K562 (cell line): ENCODE data around the gene QSOX2. TPM values are rescaled to one million over a fixed set of nuclear protein-coding genes. Genes with fewer than 3 reads are reported as not detected.

Experiments
- ATAC-seq: fragments of 200-7000 bp; cut with Tn5 transposase; 3 replicates; pipeline ENCODE4 v1.9.1; 2020; ENCODE audit warnings: moderate library complexity
- BruUV-seq: library from RNA; stranded (reverse); fragments of 400-500 nt; replicated peaks from 2 replicates; lab custom pipeline; 2021; lab: Mats Ljungman, UMichigan
- CTCF ChIA-PET: fragments of 300-600 bp; formaldehyde crosslinking; extraction: SDS; loops from one replicate; lab custom pipeline; 2021; ENCODE audit warnings: low intra/inter-chr PET ratio; lab: Yijun Ruan, JAX
- POLR2A ChIA-PET: fragments of 300-600, 350-650 bp; sonication (Branson Sonifier 250); formaldehyde crosslinking; extraction: SDS; loops from one replicate; lab custom pipeline; 2021; ENCODE audit warnings: antibody characterized with exemption, inconsistent platforms; lab: Yijun Ruan, JAX
- DNase-seq, 4 experiments: peaks; one replicate each; pipeline versions ENCODE4 v3.0.0 to v3.0.0-alpha.2; 2011 to 2018; ENCODE audit warnings: low spot score in 3 of 4, mixed read lengths in 3 of 4; ENCODE audit errors: extremely low read depth in 1 of 4
- FAIRE-seq: peaks from 2 replicates; lab custom pipeline; 2011; peaks lifted over from hg19 to GRCh38; lab: Jason Lieb, UNC
- H2AFZ ChIP-seq: 2 replicates; pipeline ENCODE4 v1.6.0; 2011; ENCODE audit warnings: low read depth, low read length, control low read depth, inconsistent platforms
- H3K27ac ChIP-seq: fragments of 200-600 bp; 3 replicates; pipeline ENCODE4 v1.8.0; 2011; ENCODE audit warnings: low read depth, mild to moderate bottlenecking, control low read depth, inconsistent platforms, low read length, moderate library complexity, mixed read lengths; ENCODE audit errors: extremely low read depth
- H3K27me3 ChIP-seq, 2 experiments: fragments of 300-600 bp in 1 of 2; 2 replicates in 1 of 2; 3 replicates in 1 of 2; pipeline versions ENCODE4 v1.6.0 to v1.8.0; 2011; ENCODE audit warnings: inconsistent platforms in 2 of 2, low read length in 2 of 2, mild to moderate bottlenecking in 1 of 2, mixed read lengths in 1 of 2, moderate library complexity in 1 of 2; ENCODE audit not compliant: control insufficient read depth in 2 of 2, insufficient read depth in 2 of 2
- H3K36me3 ChIP-seq: fragments of 300-600 bp; 3 replicates; pipeline ENCODE4 v1.8.0; 2011; ENCODE audit warnings: mild to moderate bottlenecking, low read length, inconsistent platforms; ENCODE audit not compliant: control insufficient read depth, insufficient read depth
- H3K4me1 ChIP-seq, 2 experiments: fragments of 200-600 bp in 1 of 2; replicated peaks in 1 of 2; 2 replicates in 1 of 2; 3 replicates in 1 of 2; pipeline versions ENCODE4 v1.5.1 to v1.8.0; 2011; ENCODE audit warnings: inconsistent platforms in 2 of 2, low read length in 2 of 2, mild to moderate bottlenecking in 1 of 2, mixed read lengths in 1 of 2, moderate library complexity in 1 of 2; ENCODE audit not compliant: control insufficient read depth in 2 of 2, insufficient read depth in 2 of 2
- H3K4me2 ChIP-seq: 2 replicates; pipeline ENCODE4 v1.6.1; 2011; ENCODE audit warnings: low read length, control low read depth, inconsistent platforms, mixed read lengths; ENCODE audit not compliant: insufficient read depth
- H3K4me3 ChIP-seq: fragments of 200-600 bp; sonication (generic), shearing (Covaris generic); 2 replicates; pipeline ENCODE4 v1.5.1; 2016; ENCODE audit warnings: control low read depth, inconsistent platforms
- H3K79me2 ChIP-seq: fragments of 200-600 bp; 3 replicates; pipeline ENCODE4 v1.8.0; 2011; ENCODE audit warnings: low read length, inconsistent platforms; ENCODE audit not compliant: control insufficient read depth, insufficient read depth
- H3K9ac ChIP-seq, 2 experiments: 2 replicates each; pipeline versions ENCODE4 v1.6.0 to v1.6.1; 2011; ENCODE audit warnings: low read depth in 2 of 2, low read length in 2 of 2, control low read depth in 1 of 2, inconsistent platforms in 1 of 2, mild to moderate bottlenecking in 1 of 2, mixed read lengths in 1 of 2; ENCODE audit not compliant: insufficient read depth in 1 of 2
- H3K9me1 ChIP-seq: one replicate; pipeline ENCODE4 v1.6.0; 2011; ENCODE audit warnings: inconsistent platforms, mild to moderate bottlenecking, low read length, moderate library complexity; ENCODE audit not compliant: control insufficient read depth, insufficient read depth
- H3K9me3 ChIP-seq: replicated peaks from 2 replicates; pipeline ENCODE4 v1.5.1; 2011; ENCODE audit warnings: low read depth, low read length, inconsistent platforms; ENCODE audit not compliant: control insufficient read depth, insufficient read depth
- H4K20me1 ChIP-seq: replicated peaks from 2 replicates; pipeline ENCODE4 v1.6.1; 2011; ENCODE audit warnings: low read length, inconsistent platforms, mixed read lengths; ENCODE audit not compliant: control insufficient read depth, insufficient read depth
- HDAC1 ChIP-seq, 2 experiments: fragments of 450-650 bp; IDR thresholded peaks; 2 replicates each; pipeline ENCODE4 v1.6.1; 2016 to 2017; ENCODE audit warnings: inconsistent platforms in 1 of 2, mild to moderate bottlenecking in 1 of 2, moderate library complexity in 1 of 2
- PTRF ChIP-seq: fragments of 450-650 bp; IDR thresholded peaks from 2 replicates; pipeline ENCODE4 v1.6.1; 2016; ENCODE audit warnings: mild to moderate bottlenecking, missing genetic modification characterization, missing compliant biosample characterization
- RNF2 ChIP-seq: sonication (generic); IDR thresholded peaks from 2 replicates; pipeline ENCODE4 v1.6.1; 2016
- SETDB1 ChIP-seq: IDR thresholded peaks from one replicate; pipeline ENCODE4 v1.6.1; 2012; ENCODE audit warnings: low read length, control low read depth, inconsistent platforms
- SFPQ ChIP-seq: fragments of 200-400 bp; formaldehyde crosslinking; IDR thresholded peaks from 2 replicates; pipeline ENCODE4 v1.6.1; 2017; ENCODE audit warnings: mild to moderate bottlenecking, low read depth, low read length, moderate library complexity
- SMARCA4 ChIP-seq: fragments of 450-650 bp; IDR thresholded peaks from 2 replicates; pipeline ENCODE4 v1.6.1; 2016
- ZNF398 ChIP-seq: fragments of 250-450 bp; sonication (Bioruptor Pico); IDR thresholded peaks from 2 replicates; pipeline ENCODE4 v1.8.0; 2021; ENCODE audit warnings: moderate library complexity, mild to moderate bottlenecking, inconsistent platforms
- WGBS: fragments of 100-300 bp; shearing (Covaris generic); methylation state at CpG from one replicate; pipeline ENCODE4 v1.1.6; 2016; ENCODE audit warnings: low coverage, mixed read lengths; ENCODE audit not compliant: insufficient coverage; ENCODE audit errors: missing lambda C conversion rate; 5-methylcytosine and 5-hydroxymethylcytosine counted together
- in situ Hi-C: fragments of 300-500 bp; cut with MboI; formaldehyde crosslinking; loops from 4 replicates; pipeline ENCODE4 v1.15.0; 2018; ENCODE audit warnings: inconsistent platforms, mixed read lengths
- intact Hi-C: fragments of 100-400 bp; cut with micrococcal nuclease; formaldehyde crosslinking; loops from 2 replicates; pipeline ENCODE4 v1.14.2; 2022
- polyA plus RNA-seq, 8 experiments: library from polyadenylated mRNA; depleted of rRNA in 4 of 8; stranded (reverse) in 5 of 8; unstranded in 3 of 8; fragments of >200 nt; fragmentation: Nextera tagmentation in 2 of 8; fragmentation: Illumina TruSeq in 1 of 8; extraction: Ambion mirVana in 2 of 8; extraction: Trizol in 1 of 8; gene quantifications; 2 replicates each; pipeline versions ENCODE4 v1.2.1 to v1.2.3, GENCODE V29; 2011 to 2014; ENCODE audit warnings: inconsistent platforms in 1 of 8, missing spikeins in 1 of 8
- total RNA-seq, 7 experiments: library from RNA; depleted of rRNA in 6 of 7; stranded (reverse); fragments of >200 nt in 6 of 7; fragmentation: Illumina TruSeq in 2 of 7; extraction: Trizol in 2 of 7; gene quantifications; 2 replicates each; pipeline versions ENCODE4 v1.2.1 to v1.2.3, GENCODE V29; 2011 to 2021; ENCODE audit warnings: low replicate concordance in 1 of 7

QSOX2 gene
- total and polyA plus RNA-seq, 9 of the 15 experiments (the other 6 are each of a cell fraction or from before 2014, with no cell fraction given), result 0.51 to 23.7 (median 12.7) TPM

GRCh38 chr9:136278221-136278620 is 32.6 kb upstream of the QSOX2 start:
- no peak for FAIRE-seq

More at GRCh38 chr9:136278221-136278620, 32.6 kb upstream of the QSOX2 start:
- POLR2A ChIA-PET, result interaction anchor here (0.6 to 1.3 kb wide), 6 partner anchors 10 to 115 kb away, joined by 3 to 5 read pairs (median 4); no protein-coding TSS in a partner anchor
- H3K4me1 ChIP-seq, result peaks cover 0 to 44% of the 10 kb centered on the region in 2 experiments; a peak in 2 of 5 replicates
- no TSS peak for BruUV-seq
- H3K79me2 ChIP-seq, result no peaks in the 10 kb centered on the region
- no peak overlapping the region for H3K4me3 ChIP-seq
- no peak overlapping the region for H3K27ac ChIP-seq
- no peak overlapping the region for H2AFZ ChIP-seq
- DNase-seq (no peak), ATAC-seq (no peak)
- H4K20me1 ChIP-seq, result peaks cover 13% of the 10 kb centered on the region; the same call in 1 of the 2 replicates
- CTCF ChIA-PET, result no interaction called here
- TF ChIP-seq ZNF398 (CRISPR knock-in tag), result no peak
- TF ChIP-seq SFPQ, result no peak
- no peak for TF ChIP-seq PTRF
- no peak for TF ChIP-seq RNF2
- no peak for TF ChIP-seq SMARCA4
- TF ChIP-seq SETDB1, result no peak
- no peak for TF ChIP-seq HDAC1 (IDR thresholded peaks at IDR 0.05)
- no peaks in the 10 kb centered on the region for H3K9me1 ChIP-seq
- H3K9me3 ChIP-seq, result no peaks in the 10 kb centered on the region; the same call in 1 of the 2 replicates
- no peak overlapping the region for H3K9ac ChIP-seq
- peaks cover 49 to 72% of the 10 kb centered on the region in 2 experiments for H3K27me3 ChIP-seq
- WGBS, result 10% methylated on average over 8 of the region's 9 CpGs
- in situ Hi-C loops, result loop anchor here (10.0 kb wide), 1 partner anchor 483 kb away; no protein-coding TSS in a partner anchor
- no peak overlapping the region for H3K4me2 ChIP-seq
- intact Hi-C loops, result no loop called here
- no peaks in the 10 kb centered on the region for H3K36me3 ChIP-seq
